Small intestine (tissue), 7 donors: ENCODE data around the gene SAA1. TPM values are rescaled to one million over a fixed set of nuclear protein-coding genes. Genes with fewer than 3 reads are reported as not detected.
A peak's percentile ranks its signal among the peaks of the same experiment; 100 is the strongest.
"Not testable (repeated sequence)": the region's sequence is repeated elsewhere in the genome, so short reads cannot be mapped to it uniquely, and the experiment has no call there.

Experiments
- DNase-seq, 2 donors: peaks; one replicate each; pipeline versions ENCODE4 v3.0.0 to v3.0.0-alpha.2; 2013
- FAIRE-seq: peaks from 2 replicates; lab custom pipeline; 2012; peaks lifted over from hg19 to GRCh38; lab: Jason Lieb, UNC
- H3K27ac ChIP-seq, 3 donors: one replicate each; pipeline ENCODE4 v1.5.1; 2013; ENCODE audit warnings: low read length in 2 of 3, mild to moderate bottlenecking in 2 of 3, control low read depth in 1 of 3, inconsistent platforms in 1 of 3, low read depth in 1 of 3, moderate library complexity in 1 of 3
- H3K27me3 ChIP-seq, 3 donors: one replicate each; pipeline ENCODE4 v1.6.1; 2013; ENCODE audit warnings: low read length in 3 of 3, inconsistent platforms in 1 of 3; ENCODE audit not compliant: control insufficient read depth in 3 of 3, insufficient read depth in 3 of 3
- H3K36me3 ChIP-seq, 3 donors: one replicate each; pipeline ENCODE4 v1.6.1; 2013; ENCODE audit warnings: low read length in 3 of 3, inconsistent platforms in 1 of 3, low read depth in 1 of 3, mild to moderate bottlenecking in 1 of 3, moderate library complexity in 1 of 3; ENCODE audit not compliant: control insufficient read depth in 3 of 3, insufficient read depth in 2 of 3
- H3K4me1 ChIP-seq, 3 donors: one replicate each; pipeline ENCODE4 v1.6.1; 2013; ENCODE audit warnings: low read length in 2 of 3, inconsistent platforms in 1 of 3, low read depth in 1 of 3, mild to moderate bottlenecking in 1 of 3, moderate library complexity in 1 of 3; ENCODE audit not compliant: control insufficient read depth in 3 of 3, insufficient read depth in 2 of 3
- H3K4me3 ChIP-seq, 3 donors: one replicate each; pipeline ENCODE4 v1.5.1; 2013; ENCODE audit warnings: low read length in 3 of 3, control low read depth in 1 of 3, inconsistent platforms in 1 of 3, low read depth in 1 of 3, mild to moderate bottlenecking in 1 of 3, moderate library complexity in 1 of 3
- H3K9me3 ChIP-seq, 2 donors: one replicate each; pipeline ENCODE4 v1.6.1; 2013; ENCODE audit warnings: low read depth in 1 of 2, low read length in 1 of 2; ENCODE audit not compliant: control insufficient read depth in 2 of 2, insufficient read depth in 1 of 2
- WGBS, 3 donors: extraction: QIAGEN DNeasy Blood & Tissue Kit; methylation state at CpG; one replicate each; pipeline ENCODE4 v1.1.7; 2013; 5-methylcytosine and 5-hydroxymethylcytosine counted together
- polyA plus RNA-seq, 4 donors: library from polyadenylated mRNA; stranded (reverse) in 3 of 4; unstranded in 1 of 4; fragments of 200-250 nt in 3 of 4; fragments of 120-200 nt in 1 of 4; gene quantifications; one replicate each; pipeline versions ENCODE4 v1.2.1 to v1.2.3, GENCODE V29; 2013
- donor health status: healthy with polysubstance abuse.
- donor health status: control.
- donor health status: control.
- donor health status: Bipolar disorder and iron deficiency.
- donor health status: healthy.

Gene SAA1
- polyA plus RNA-seq, 4 donors = 3.0 to 64.0 (median 9.8) TPM; not detected in 1

DNA sequence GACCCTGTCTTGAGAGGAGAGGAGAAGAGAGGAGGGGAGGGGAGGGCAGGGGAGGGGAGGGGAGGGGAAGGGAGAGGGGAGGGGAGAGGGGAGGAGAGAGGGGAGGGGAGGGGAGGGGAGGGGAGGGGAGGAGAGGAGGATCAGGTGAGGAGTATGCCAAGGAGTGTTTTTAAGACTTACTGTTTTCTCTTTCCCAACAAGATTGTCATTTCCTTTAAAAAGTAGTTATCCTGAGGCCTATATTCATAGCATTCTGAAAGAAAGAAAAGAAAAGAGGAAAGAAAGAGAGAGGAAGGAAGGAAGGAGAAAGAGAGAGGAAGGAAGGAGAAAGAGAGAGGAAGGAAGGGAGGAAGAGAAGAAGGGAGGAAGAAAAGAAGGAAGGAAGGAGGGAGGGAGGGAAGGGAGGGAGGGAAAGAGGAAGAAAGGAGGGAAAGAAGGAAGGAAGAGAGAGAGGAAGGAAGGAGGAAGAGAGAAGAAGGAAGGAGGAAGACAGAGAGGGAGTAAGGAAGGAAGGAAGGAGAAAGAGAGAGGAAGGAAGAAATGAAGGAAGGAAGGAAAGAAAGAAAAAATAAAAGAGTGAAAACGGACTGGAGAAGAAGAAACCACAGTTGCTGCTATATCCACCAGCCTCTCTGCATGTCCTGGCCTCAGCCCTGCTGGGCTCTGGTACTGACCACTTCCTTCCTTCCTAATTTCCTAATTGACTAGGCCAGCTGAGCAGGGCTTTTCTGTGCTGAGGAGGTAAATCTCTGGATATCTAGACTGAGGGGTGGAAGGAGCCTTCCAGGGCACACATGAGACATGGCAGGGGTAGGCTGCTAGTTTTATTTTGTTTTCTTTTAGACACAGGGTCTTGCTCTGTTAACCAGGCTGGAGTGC, 1.1 kb upstream of the SAA1 start:
- DNase-seq (no peak), FAIRE-seq (no peak)
- Histone ChIP-seq H3K4me1 (no peaks in the 10 kb centered on the region), H3K36me3 (no peaks in the 10 kb centered on the region), H3K27ac (no peak overlapping the region), H3K9me3 (no peaks in the 10 kb centered on the region), H3K4me3 (no peak overlapping the region), H3K27me3 (peaks cover 0 to 2% (median 0%) of the 10 kb centered on the region in 3 donors)
- WGBS, 3 donors = 48 to 94% (median 71%) methylated on average over 1 of the region's 1 CpG

GRCh38 chr11:18267335-18268133, 1.5 kb downstream of the SAA1 start:
- peak overlapping the region in 1 of 3 donors; percentile 55 for H3K27ac ChIP-seq
- H3K9me3 ChIP-seq, FAIRE-seq, H3K4me1 ChIP-seq, H3K27me3 ChIP-seq, H3K36me3 ChIP-seq, H3K4me3 ChIP-seq: not testable (repeated sequence)
- 15 to 52% (median 19%) methylated on average over 4 to 5 of the region's 10 CpGs for WGBS, 3 donors
- peak in 1 of 2 donors; percentile 59 for DNase-seq

- H3K27me3 ChIP-seq, DNase-seq, H3K36me3 ChIP-seq, H3K9me3 ChIP-seq, FAIRE-seq, H3K27ac ChIP-seq, H3K4me3 ChIP-seq, H3K4me1 ChIP-seq: not testable (repeated sequence)
- 42 to 100% (median 73%) methylated on average over 1 to 2 of the region's 5 CpGs for WGBS, 3 donors
Measured at GRCh38 chr11:18269252-18269651, 3.2 kb downstream of the SAA1 start.

GRCh38 chr11:18270102-18270501, 4.0 kb downstream of the SAA1 start:
- 76 to 81% (median 79%) methylated on average over 4 of the region's 4 CpGs for WGBS, 3 donors
- Histone ChIP-seq H3K27ac (no peak overlapping the region), H3K4me3 (no peak overlapping the region), H3K4me1 (no peaks in the 10 kb centered on the region), H3K36me3 (no peaks in the 10 kb centered on the region), H3K27me3 (peaks cover 0 to 2% (median 0%) of the 10 kb centered on the region in 3 donors), H3K9me3 (no peaks in the 10 kb centered on the region)
- no peak for DNase-seq
- FAIRE-seq = no peak

DNA sequence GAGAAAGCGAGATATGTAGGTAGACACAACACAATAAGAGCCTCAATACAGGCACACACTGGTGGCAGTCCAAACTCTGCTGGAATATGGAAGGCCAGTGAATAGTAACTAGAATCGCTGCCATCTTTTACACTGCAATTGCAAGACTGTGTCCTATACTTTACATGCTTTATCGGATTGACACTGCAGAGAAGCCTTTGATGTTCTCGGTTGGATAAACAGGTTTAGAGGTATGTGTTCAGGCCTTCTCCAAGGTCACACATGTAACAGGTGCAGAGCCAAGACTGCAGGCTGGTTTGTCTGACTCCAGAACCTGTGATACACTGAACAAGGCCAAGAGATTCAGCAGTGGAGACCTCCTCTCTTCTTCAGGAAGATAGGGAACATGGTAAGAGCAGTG, 5.1 kb downstream of the SAA1 start:
- Histone ChIP-seq H3K9me3 (no peaks in the 10 kb centered on the region), H3K4me1 (no peaks in the 10 kb centered on the region), H3K36me3 (no peaks in the 10 kb centered on the region), H3K4me3 (no peak overlapping the region), H3K27me3 (no peaks in the 10 kb centered on the region), H3K27ac (no peak overlapping the region)
- FAIRE-seq (no peak), DNase-seq (no peak)
- WGBS, 3 donors = 50 to 74% (median 55%) methylated on average over 4 of the region's 4 CpGs

DNA sequence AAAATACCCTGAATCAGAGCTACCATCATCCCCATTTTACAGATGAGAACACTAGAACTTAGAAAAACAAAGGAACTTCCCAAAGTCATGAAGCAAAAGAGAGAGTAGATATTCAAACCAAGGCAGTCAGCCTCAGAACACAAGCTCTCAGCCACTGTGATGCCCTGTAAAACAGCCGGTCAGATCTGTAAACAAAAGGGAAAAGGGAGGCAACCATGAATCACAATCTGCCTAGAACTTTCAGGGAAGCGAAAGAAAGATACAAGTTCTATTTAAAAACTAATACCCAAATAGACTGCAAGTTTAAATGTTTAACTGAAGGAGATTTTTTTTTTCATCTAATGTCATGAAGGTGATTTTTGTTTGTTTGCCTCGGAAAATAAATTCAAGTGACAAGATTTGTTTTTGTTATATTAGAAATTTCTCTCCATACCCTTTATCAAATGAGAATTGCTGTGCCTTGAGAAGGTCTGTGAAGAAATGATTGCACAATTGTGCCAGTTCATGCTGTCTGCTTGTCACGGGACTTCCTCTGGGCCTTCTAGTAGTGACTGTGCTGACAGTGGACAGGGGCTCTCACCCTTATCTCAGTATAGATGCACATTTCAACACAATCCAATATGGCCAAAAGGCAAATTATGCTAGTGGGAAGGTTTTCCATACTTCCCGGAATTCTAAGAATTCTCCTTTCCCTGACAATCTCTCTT, 11.7 kb downstream of the SAA1 start:
- Histone ChIP-seq H3K9me3 (no peaks in the 10 kb centered on the region), H3K4me3 (no peak overlapping the region), H3K27ac (no peak overlapping the region), H3K4me1 (no peaks in the 10 kb centered on the region), H3K36me3 (peaks cover 5 to 21% (median 12%) of the 10 kb centered on the region in 3 donors), H3K27me3 (no peaks in the 10 kb centered on the region)
- 87 to 95% (median 92%) methylated on average over 5 of the region's 5 CpGs for WGBS, 3 donors
- FAIRE-seq = no peak
- DNase-seq = no peak

DNA sequence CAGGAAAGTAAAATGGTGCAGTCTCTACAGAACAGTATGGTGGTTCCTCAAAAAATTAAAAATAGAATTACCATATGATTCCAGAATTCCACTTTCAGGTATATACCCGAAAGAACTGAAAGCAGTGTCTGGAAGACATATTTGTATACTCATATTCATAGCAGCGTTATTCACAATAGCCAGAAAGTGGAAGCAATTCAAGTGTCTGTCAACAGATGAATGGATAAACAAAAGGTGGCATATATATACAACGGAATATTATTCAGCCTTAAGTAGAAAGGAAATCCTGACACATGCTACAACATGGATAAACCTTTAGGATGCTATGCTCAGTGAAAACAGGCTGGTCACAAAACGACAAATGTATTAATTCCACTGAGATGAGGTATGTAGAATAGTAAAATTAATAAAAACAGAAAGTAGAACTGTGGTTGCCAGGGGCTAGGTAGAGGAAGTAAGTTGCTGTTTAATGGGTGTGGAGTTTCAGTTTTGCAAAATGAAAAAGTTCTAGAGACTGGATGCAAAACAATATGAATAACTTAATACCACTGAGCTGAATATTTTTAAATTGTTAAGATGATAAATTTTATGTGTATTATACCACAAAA, 14.5 kb downstream of the SAA1 start:
- Histone ChIP-seq H3K9me3 (no peaks in the 10 kb centered on the region), H3K4me3 (no peak overlapping the region), H3K4me1 (no peaks in the 10 kb centered on the region), H3K36me3 (peaks cover 8 to 23% (median 16%) of the 10 kb centered on the region in 3 donors), H3K27me3 (no peaks in the 10 kb centered on the region), H3K27ac (peak overlapping the region in 1 of 3 donors; percentile 24)
- DNase-seq (no peak), FAIRE-seq (no peak)
- 65 to 78% (median 68%) methylated on average over 4 of the region's 4 CpGs for WGBS, 3 donors

GRCh38 chr11:18282626-18283025, 16.6 kb downstream of the SAA1 start:
- DNase-seq (no peak), FAIRE-seq (no peak)
- no peak overlapping the region for H3K27ac ChIP-seq
- no peaks in the 10 kb centered on the region for H3K9me3 ChIP-seq
- no peaks in the 10 kb centered on the region for H3K4me1 ChIP-seq
- H3K36me3 ChIP-seq = peaks cover 18 to 26% (median 24%) of the 10 kb centered on the region in 3 donors
- 93 to 98% (median 97%) methylated on average over 2 of the region's 2 CpGs for WGBS, 3 donors
- H3K27me3 ChIP-seq = no peaks in the 10 kb centered on the region
- H3K4me3 ChIP-seq = no peak overlapping the region
